ENCODE data around the gene NUDT9. TPM values are rescaled to one million over a fixed set of nuclear protein-coding genes. Genes with fewer than 3 reads are reported as not detected.
"Not testable (repeated sequence)": the region's sequence is repeated elsewhere in the genome, so short reads cannot be mapped to it uniquely, and the experiment has no call there.

NUDT9 gene
- total and polyA plus RNA-seq, 11 donors, result 17.1 to 56.6 (median 26.4) TPM

- intact Hi-C loops (cut with DNase I), result no loop called here
- Histone ChIP-seq H3K9me3 (no peaks in the 10 kb centered on the region), H3K4me1 (no peaks in the 10 kb centered on the region), H3K27ac (no peak overlapping the region), H3K27me3 (no peaks in the 10 kb centered on the region), H3K36me3 (peaks cover 2 to 94% (median 79%) of the 10 kb centered on the region in 9 donors), H3K4me3 (no peak overlapping the region)
- DNase-seq (no peak), ATAC-seq (no peak)
- TF ChIP-seq, protein P1, sequence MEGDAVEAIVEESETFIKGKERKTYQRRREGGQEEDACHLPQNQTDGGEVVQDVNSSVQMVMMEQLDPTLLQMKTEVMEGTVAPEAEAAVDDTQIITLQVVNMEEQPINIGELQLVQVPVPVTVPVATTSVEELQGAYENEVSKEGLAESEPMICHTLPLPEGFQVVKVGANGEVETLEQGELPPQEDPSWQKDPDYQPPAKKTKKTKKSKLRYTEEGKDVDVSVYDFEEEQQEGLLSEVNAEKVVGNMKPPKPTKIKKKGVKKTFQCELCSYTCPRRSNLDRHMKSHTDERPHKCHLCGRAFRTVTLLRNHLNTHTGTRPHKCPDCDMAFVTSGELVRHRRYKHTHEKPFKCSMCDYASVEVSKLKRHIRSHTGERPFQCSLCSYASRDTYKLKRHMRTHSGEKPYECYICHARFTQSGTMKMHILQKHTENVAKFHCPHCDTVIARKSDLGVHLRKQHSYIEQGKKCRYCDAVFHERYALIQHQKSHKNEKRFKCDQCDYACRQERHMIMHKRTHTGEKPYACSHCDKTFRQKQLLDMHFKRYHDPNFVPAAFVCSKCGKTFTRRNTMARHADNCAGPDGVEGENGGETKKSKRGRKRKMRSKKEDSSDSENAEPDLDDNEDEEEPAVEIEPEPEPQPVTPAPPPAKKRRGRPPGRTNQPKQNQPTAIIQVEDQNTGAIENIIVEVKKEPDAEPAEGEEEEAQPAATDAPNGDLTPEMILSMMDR (IDR thresholded peaks at IDR 0.05), result no peak
- TF ChIP-seq POLR2A (IDR thresholded peaks at IDR 0.05), result no peak
- 91 to 96% (median 93%) methylated on average over 3 of the region's 3 CpGs for WGBS, 4 donors
Observed at GRCh38 chr4:87442889-87443288, 20.5 kb downstream of the NUDT9 start.

DNA sequence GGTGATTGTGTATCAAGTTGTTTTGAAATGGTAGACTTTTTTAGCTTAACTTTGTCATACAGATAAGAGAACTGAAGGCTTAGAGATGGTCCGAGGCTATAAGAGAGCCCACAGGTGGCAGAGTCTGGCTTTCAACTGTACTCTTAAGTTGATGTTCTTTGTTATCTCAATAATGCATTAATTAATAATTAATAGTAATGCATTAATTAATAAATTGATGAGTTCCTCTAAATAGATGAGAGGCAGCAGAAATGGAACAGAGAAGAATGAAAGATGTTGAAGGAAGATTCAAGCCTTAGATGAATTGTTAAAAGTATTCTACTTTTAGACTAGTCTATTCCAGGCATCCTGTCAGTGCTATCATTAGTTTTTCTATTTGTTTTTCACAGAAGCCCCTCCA is 22.4 kb downstream of the NUDT9 start:
- WGBS, 4 donors, result 93 to 97% (median 94%) methylated on average over 1 of the region's 1 CpG
- DNase-seq, result no peak
- Histone ChIP-seq H3K9me3 (no peaks in the 10 kb centered on the region), H3K4me3 (no peak overlapping the region), H3K27ac (no peak overlapping the region), H3K4me1 (no peaks in the 10 kb centered on the region), H3K27me3 (no peaks in the 10 kb centered on the region), H3K36me3 (peaks cover 2 to 91% (median 69%) of the 10 kb centered on the region in 9 donors)
- TF ChIP-seq POLR2A (IDR thresholded peaks at IDR 0.05), result no peak
- TF ChIP-seq, protein P1 (IDR thresholded peaks at IDR 0.05), result no peak
- no peak for ATAC-seq
- intact Hi-C loops (cut with DNase I), result no loop called here

DNA sequence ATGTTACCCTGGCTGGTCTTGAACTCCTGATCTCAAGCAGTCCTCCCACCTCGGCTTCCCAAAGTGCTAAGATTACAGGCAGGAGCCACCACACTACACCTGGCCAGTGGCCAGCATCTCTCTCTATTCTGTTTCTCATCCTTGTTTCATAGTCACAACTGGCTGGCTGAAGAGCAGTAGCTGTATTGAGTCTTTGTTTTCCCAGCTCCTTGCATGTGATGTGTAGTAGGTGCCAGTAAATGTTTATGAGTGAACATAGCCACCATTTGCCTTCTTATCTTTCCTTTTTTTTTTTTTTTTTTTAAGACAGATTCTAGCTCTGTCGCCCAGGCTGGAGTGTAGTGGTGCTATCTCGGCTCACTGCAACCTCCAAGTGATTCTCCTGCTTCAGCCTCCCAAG is 23.6 kb downstream of the NUDT9 start:
- ATAC-seq (no peak), DNase-seq (no peak)
- H3K4me3 ChIP-seq, result no peak overlapping the region
- TF ChIP-seq POLR2A (IDR thresholded peaks at IDR 0.05), result no peak
- TF ChIP-seq, protein P1 (IDR thresholded peaks at IDR 0.05), result no peak
- peaks cover 2 to 89% (median 62%) of the 10 kb centered on the region in 9 donors for H3K36me3 ChIP-seq
- whole genome bisulfite sequencing, 4 donors, result 58 to 92% (median 71%) methylated on average over 3 of the region's 3 CpGs
- H3K27ac ChIP-seq, result no peak overlapping the region
- H3K27me3 ChIP-seq, result no peaks in the 10 kb centered on the region
- H3K9me3 ChIP-seq, result no peaks in the 10 kb centered on the region
- no peaks in the 10 kb centered on the region for H3K4me1 ChIP-seq
- intact Hi-C loops (cut with DNase I), result no loop called here

GRCh38 chr4:87446375-87446774 is 24.0 kb downstream of the NUDT9 start:
- intact Hi-C loops (cut with DNase I), result not testable (repeated sequence)

DNA sequence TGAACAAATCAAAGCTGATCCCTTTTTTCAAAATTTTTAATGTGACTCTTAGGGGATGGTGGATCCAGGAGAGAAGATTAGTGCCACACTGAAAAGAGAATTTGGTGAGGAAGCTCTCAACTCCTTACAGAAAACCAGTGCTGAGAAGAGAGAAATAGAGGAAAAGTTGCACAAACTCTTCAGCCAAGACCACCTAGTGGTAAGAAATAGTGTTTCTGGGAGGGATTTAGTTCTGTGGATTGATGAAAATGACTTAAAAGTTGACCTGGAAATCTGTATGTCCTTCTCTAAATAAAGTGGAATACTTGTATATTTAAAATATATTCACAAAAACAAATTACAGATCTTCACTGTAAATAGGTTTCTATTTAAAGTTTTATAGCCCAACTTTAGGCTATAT is 29.2 kb downstream of the NUDT9 start:
- no peaks in the 10 kb centered on the region for H3K9me3 ChIP-seq
- ATAC-seq (no peak), DNase-seq (no peak)
- TF ChIP-seq, protein P1 (IDR thresholded peaks at IDR 0.05), result no peak
- intact Hi-C loops (cut with DNase I), result no loop called here
- no peak overlapping the region for H3K27ac ChIP-seq
- H3K4me3 ChIP-seq, result no peak overlapping the region
- H3K4me1 ChIP-seq, result no peaks in the 10 kb centered on the region
- peaks cover 0 to 88% (median 49%) of the 10 kb centered on the region in 9 donors for H3K36me3 ChIP-seq
- H3K27me3 ChIP-seq, result no peaks in the 10 kb centered on the region

More at GRCh38 chr4:87446375-87446774, 24.0 kb downstream of the NUDT9 start:
- H3K4me1 ChIP-seq, H3K27ac ChIP-seq, H3K27me3 ChIP-seq, ATAC-seq, DNase-seq, H3K9me3 ChIP-seq, H3K4me3 ChIP-seq: not testable (repeated sequence)
- WGBS, 4 donors, result 91 to 97% (median 94%) methylated on average over 6 of the region's 6 CpGs
- peaks cover 2 to 89% (median 62%) of the 10 kb centered on the region in 9 donors for H3K36me3 ChIP-seq

Measured in heart left ventricle (tissue), 16 donors.